ENCODE measurements around the gene MYL2. TPM values are rescaled to one million over a fixed set of nuclear protein-coding genes. Genes with fewer than 3 reads are reported as not detected.
"Not testable (repeated sequence)": the region's sequence is repeated elsewhere in the genome, so short reads cannot be mapped to it uniquely, and the experiment has no call there.

Gene MYL2
- total and polyA plus RNA-seq, 8 donors, result 2.0 to 3.0 (median 2.2) TPM; not detected in 5

DNA sequence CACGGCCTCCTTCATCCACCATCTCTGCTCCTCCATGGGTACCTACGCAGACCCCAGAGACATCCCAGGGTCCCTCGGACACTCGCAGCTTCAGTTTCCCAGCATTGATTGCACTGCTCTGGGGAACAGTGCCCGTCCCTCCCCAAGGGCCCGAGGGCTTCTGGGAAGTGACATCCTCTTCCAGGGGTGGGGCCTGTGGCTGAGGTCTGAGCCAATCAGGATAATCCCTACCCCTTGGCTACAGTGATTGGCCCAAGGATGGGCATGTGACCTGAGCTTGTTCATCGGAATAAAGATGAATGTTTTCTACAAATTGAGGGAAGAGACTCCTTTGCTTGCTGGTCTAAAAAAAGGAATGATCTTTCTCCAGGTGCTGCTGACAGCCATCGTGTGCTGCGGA is 37.3 kb upstream of the MYL2 start:
- Histone ChIP-seq H3K36me3 (no peaks in the 10 kb centered on the region), H3K27me3 (peaks cover 0 to 34% of the 10 kb centered on the region in 2 donors), H3K4me3 (no peak overlapping the region), H3K4me1 (no peaks in the 10 kb centered on the region), H3K9me3 (peaks cover 0 to 2% of the 10 kb centered on the region in 2 donors), H3K27ac (no peak overlapping the region)
- ATAC-seq (no peak), DNase-seq (no peak)
- TF ChIP-seq, protein P1, sequence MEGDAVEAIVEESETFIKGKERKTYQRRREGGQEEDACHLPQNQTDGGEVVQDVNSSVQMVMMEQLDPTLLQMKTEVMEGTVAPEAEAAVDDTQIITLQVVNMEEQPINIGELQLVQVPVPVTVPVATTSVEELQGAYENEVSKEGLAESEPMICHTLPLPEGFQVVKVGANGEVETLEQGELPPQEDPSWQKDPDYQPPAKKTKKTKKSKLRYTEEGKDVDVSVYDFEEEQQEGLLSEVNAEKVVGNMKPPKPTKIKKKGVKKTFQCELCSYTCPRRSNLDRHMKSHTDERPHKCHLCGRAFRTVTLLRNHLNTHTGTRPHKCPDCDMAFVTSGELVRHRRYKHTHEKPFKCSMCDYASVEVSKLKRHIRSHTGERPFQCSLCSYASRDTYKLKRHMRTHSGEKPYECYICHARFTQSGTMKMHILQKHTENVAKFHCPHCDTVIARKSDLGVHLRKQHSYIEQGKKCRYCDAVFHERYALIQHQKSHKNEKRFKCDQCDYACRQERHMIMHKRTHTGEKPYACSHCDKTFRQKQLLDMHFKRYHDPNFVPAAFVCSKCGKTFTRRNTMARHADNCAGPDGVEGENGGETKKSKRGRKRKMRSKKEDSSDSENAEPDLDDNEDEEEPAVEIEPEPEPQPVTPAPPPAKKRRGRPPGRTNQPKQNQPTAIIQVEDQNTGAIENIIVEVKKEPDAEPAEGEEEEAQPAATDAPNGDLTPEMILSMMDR (IDR thresholded peaks at IDR 0.05), result no peak
- intact Hi-C loops (cut with DNase I), result no loop called here

DNA sequence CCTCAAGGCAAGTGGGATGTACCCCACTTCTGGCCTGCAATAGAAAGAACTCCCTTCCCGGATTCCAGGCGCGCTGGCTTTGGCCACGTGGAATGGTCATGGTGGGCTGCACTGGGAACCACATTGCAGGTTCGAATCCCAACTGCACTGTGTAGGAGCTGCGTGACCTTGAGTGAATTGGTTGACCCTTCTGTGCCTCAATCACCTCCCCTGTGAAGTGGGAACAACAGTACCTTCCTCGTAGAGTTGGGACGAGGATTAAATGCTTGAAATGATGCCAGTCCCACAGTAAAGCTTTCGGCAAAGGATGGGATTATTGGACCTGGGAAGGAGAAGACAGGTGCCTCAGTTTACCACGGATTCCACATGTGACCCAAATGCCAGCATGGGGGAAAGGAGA is 36.8 kb upstream of the MYL2 start:
- Histone ChIP-seq H3K27ac (no peak overlapping the region), H3K36me3 (no peaks in the 10 kb centered on the region), H3K4me3 (no peak overlapping the region), H3K4me1 (no peaks in the 10 kb centered on the region), H3K27me3 (peaks cover 0 to 34% of the 10 kb centered on the region in 2 donors), H3K9me3 (peaks cover 0 to 2% of the 10 kb centered on the region in 2 donors)
- ATAC-seq, result no peak
- DNase-seq, result no peak
- TF ChIP-seq, protein P1 (IDR thresholded peaks at IDR 0.05), result no peak
- intact Hi-C loops (cut with DNase I), result no loop called here

DNA sequence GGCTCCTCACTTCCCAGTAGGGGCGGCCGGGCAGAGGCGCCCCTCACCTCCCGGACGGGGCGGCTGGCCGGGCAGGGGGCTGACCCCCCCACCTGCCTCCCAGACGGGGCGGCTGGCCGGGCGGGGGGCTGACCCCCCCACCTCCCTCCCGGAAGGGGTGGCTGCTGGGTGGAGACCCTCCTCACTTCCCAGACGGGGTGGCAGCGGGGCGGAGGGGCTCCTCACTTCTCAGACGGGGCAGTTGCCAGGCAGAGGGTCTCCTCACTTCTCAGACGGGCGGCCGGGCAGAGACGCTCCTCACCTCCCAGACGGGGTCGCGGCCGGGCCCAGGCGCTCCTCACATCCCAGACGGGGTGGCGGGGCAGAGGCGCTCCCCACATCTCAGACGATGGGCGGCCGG is 30.5 kb upstream of the MYL2 start:
- H3K4me3 ChIP-seq; DNase-seq; ATAC-seq; H3K27ac ChIP-seq; H3K4me1 ChIP-seq; H3K27me3 ChIP-seq; H3K36me3 ChIP-seq; intact Hi-C loops (cut with DNase I): not testable (repeated sequence)
- H3K9me3 ChIP-seq, result peaks cover 0 to 24% of the 10 kb centered on the region in 2 donors

DNA sequence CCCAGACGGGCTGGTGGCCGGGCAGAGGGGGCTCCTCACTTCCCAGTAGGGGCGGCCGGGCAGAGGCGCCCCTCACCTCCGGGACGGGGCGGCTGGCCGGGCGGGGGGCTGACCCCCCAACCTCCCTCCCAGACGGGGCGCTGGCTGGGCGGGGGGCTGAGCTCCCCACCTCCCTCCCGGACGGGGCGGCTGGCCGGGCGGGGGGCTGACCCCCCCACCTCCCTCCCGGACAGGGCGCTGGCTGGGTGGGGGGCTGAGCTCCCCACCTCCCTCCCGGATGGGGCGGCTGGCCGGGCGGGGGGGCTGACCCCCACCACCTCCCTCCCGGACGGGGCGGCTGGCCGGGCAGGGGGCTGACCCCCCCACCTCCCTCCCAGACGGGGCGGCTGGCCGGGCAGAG is 30.1 kb upstream of the MYL2 start:
- H3K36me3 ChIP-seq; H3K4me3 ChIP-seq; DNase-seq; intact Hi-C loops (cut with DNase I); H3K27ac ChIP-seq; H3K27me3 ChIP-seq; H3K4me1 ChIP-seq; ATAC-seq: not testable (repeated sequence)
- H3K9me3 ChIP-seq, result peaks cover 0 to 28% of the 10 kb centered on the region in 2 donors

DNA sequence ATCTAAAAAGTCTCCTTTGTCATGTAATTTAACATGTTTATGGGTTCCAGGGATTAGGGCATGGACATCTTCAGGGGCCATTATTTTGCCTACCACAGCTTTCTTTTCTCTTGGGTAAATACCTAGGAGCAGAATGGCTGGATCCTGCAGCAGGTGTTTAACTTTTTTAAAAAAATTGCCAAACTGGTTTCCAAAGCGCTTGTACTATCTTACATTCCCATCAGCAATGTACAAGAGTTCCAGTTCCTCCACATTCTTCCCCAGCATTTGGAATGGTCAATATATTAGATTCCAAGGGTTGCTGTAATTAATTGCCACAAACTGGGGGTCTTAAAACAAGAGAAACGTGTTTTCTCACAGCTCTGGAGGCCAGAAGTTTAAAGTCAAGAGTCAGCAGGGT is 27.7 kb upstream of the MYL2 start:
- TF ChIP-seq, protein P1 (IDR thresholded peaks at IDR 0.05), result no peak
- Histone ChIP-seq H3K27me3 (no peaks in the 10 kb centered on the region), H3K27ac (no peak overlapping the region), H3K9me3 (peaks cover 0 to 31% of the 10 kb centered on the region in 2 donors), H3K4me3 (no peak overlapping the region), H3K36me3 (no peaks in the 10 kb centered on the region), H3K4me1 (no peaks in the 10 kb centered on the region)
- intact Hi-C loops (cut with DNase I), result no loop called here
- ATAC-seq, result no peak
- no peak for DNase-seq

DNA sequence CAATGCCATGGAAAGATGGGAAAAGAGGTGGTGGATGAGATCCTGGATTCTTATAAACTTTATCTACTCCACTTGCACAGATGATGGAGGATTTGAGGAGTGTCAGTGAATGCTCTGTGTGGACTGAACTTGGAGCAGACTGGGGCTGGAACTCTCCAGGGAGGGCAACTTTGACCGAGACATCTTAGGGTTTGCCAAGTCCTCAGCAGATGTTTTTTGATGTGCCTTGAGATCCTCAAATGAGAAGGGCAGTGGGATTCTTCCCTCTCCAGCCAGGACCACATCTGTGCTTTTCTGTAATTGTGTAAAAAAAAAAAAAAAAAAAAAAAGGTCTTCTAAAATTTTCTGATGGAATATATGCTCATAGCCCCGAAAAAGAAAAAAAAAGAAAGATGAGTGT is 23.0 kb upstream of the MYL2 start:
- no peak overlapping the region for H3K27ac ChIP-seq
- no peak overlapping the region for H3K4me3 ChIP-seq
- intact Hi-C loops (cut with DNase I), result no loop called here
- no peaks in the 10 kb centered on the region for H3K4me1 ChIP-seq
- DNase-seq (no peak), ATAC-seq (no peak)
- no peaks in the 10 kb centered on the region for H3K36me3 ChIP-seq
- H3K27me3 ChIP-seq, result peaks cover 0 to 16% of the 10 kb centered on the region in 2 donors
- H3K9me3 ChIP-seq, result peaks cover 0 to 30% of the 10 kb centered on the region in 2 donors
- TF ChIP-seq, protein P1 (IDR thresholded peaks at IDR 0.05), result no peak

Measured in left lung (tissue), 10 donors.